Epithelial cell of proximal tubule (primary cell): Measurements from ENCODE around the gene MAGI2. TPM values are rescaled to one million over a fixed set of nuclear protein-coding genes. Genes with fewer than 3 reads are reported as not detected.

Experiments
- DNase-seq: peaks from one replicate; pipeline ENCODE4 v3.0.0-alpha.2; 2011; ENCODE audit warnings: low read depth
- H3K4me3 ChIP-seq: 2 replicates; pipeline ENCODE4 v1.5.1; 2011; ENCODE audit warnings: low read depth, mild to moderate bottlenecking, low read length
- CTCF ChIP-seq: conservative IDR thresholded peaks from 2 replicates; pipeline ENCODE4 v1.5.1; 2012; ENCODE audit warnings: low read depth, mild to moderate bottlenecking, low read length
- total RNA-seq: library from RNA; depleted of rRNA; stranded (reverse); fragments of >200 nt; gene quantifications from 2 replicates; pipeline ENCODE4 v1.2.3, GENCODE V29; 2015

The MAGI2 gene
- total RNA-seq, 1 donor from 2014 or later, result 0.92 TPM

- no peak for DNase-seq
- no peak overlapping the region for H3K4me3 ChIP-seq
- no peak for TF ChIP-seq CTCF
Measured at GRCh38 chr7:78402096-78402495, 1051.4 kb downstream of the MAGI2 start.

- H3K4me3 ChIP-seq, result no peak overlapping the region
- DNase-seq, result no peak
- no peak for TF ChIP-seq CTCF
Measured at GRCh38 chr7:78400038-78400437, 1053.4 kb downstream of the MAGI2 start.

GRCh38 chr7:78399033-78399769 lies 1054.3 kb downstream of the MAGI2 start:
- TF ChIP-seq CTCF, result no peak
- no peak for DNase-seq

GRCh38 chr7:78398576-78398975 lies 1054.9 kb downstream of the MAGI2 start:
- no peak for DNase-seq
- no peak overlapping the region for H3K4me3 ChIP-seq
- no peak for TF ChIP-seq CTCF

More at GRCh38 chr7:78399033-78399769, 1054.3 kb downstream of the MAGI2 start:
- H3K4me3 ChIP-seq, result no peak overlapping the region

GRCh38 chr7:78398081-78398480 lies 1055.4 kb downstream of the MAGI2 start:
- TF ChIP-seq CTCF, result no peak
- no peak for DNase-seq
- H3K4me3 ChIP-seq, result no peak overlapping the region

- DNase-seq, result no peak
- H3K4me3 ChIP-seq, result no peak overlapping the region
- TF ChIP-seq CTCF, result no peak
Measured at GRCh38 chr7:78396210-78396609, 1057.3 kb downstream of the MAGI2 start.

GRCh38 chr7:78395298-78396036 lies 1058.0 kb downstream of the MAGI2 start:
- H3K4me3 ChIP-seq, result no peak overlapping the region
- no peak for DNase-seq
- TF ChIP-seq CTCF, result no peak
